Neutrophil (primary cell): ENCODE results near the gene APEX2.

Experiments used
- H3K27ac ChIP-seq: fragments of 200-600 bp; sonication (generic); 2 replicates; pipeline ENCODE4 v1.5.1; 2016; ENCODE audit warnings: mild to moderate bottlenecking, moderate library complexity
- H3K27me3 ChIP-seq: fragments of 200-600 bp; sonication (generic); 2 replicates; pipeline ENCODE4 v1.6.0; 2016; ENCODE audit warnings: mild to moderate bottlenecking
- H3K36me3 ChIP-seq: fragments of 200-600 bp; sonication (generic); 2 replicates; pipeline ENCODE4 v1.5.1; 2017
- H3K4me1 ChIP-seq, 2 experiments: fragments of 200-600 bp in 1 of 2; sonication (generic) in 1 of 2; 1 replicate in 1 of 2; 2 replicates in 1 of 2; pipeline versions ENCODE4 v1.5.1 to v1.6.1; 2013 to 2016; ENCODE audit warnings: low read depth in 1 of 2, low read length in 1 of 2, mild to moderate bottlenecking in 1 of 2, moderate library complexity in 1 of 2; ENCODE audit not compliant: control insufficient read depth in 1 of 2, insufficient read depth in 1 of 2
- H3K4me3 ChIP-seq, 2 experiments: fragments of 200-600 bp in 1 of 2; sonication (generic) in 1 of 2; 1 replicate in 1 of 2; 2 replicates in 1 of 2; pipeline ENCODE4 v1.5.1; 2013 to 2016; ENCODE audit warnings: low read depth in 1 of 2, low read length in 1 of 2, mild to moderate bottlenecking in 1 of 2, moderate library complexity in 1 of 2
- H3K9me3 ChIP-seq: fragments of 200-600 bp; sonication (generic); 2 replicates; pipeline ENCODE4 v1.5.1; 2016
- CTCF ChIP-seq: fragments of 200-600 bp; sonication (generic); IDR thresholded peaks from 2 replicates; pipeline ENCODE4 v1.5.1; 2016; ENCODE audit warnings: antibody characterized with exemption

APEX2 gene

GRCh38 chrX:54999717-55000598 lies at the start of gene APEX2:
TSS of gene APEX2 (plus strand) at chrX:55000363. CDS start at chrX:55000423, 60 bp downstream.
- Histone ChIP-seq H3K27me3 (no peaks in the 10 kb centered on the region), H3K27ac (peak within 1 kb of the TSS; percentile 85), H3K4me1 (peaks cover 5 to 17% of the 10 kb centered on the region in 2 experiments), H3K9me3 (no peaks in the 10 kb centered on the region), H3K4me3 (peak within 1 kb of the TSS; percentile 66 to 78), H3K36me3 (peaks cover 13% of the 10 kb centered on the region)
- TF ChIP-seq CTCF, result no peak

GRCh38 chrX:54950730-54951375 lies 49.3 kb upstream of the APEX2 start:
- Histone ChIP-seq H3K36me3 (no peaks in the 10 kb centered on the region), H3K4me1 (no peaks in the 10 kb centered on the region), H3K27ac (no peak overlapping the region), H3K27me3 (no peaks in the 10 kb centered on the region), H3K9me3 (no peaks in the 10 kb centered on the region), H3K4me3 (no peak overlapping the region)
- TF ChIP-seq CTCF, result no peak

- no peaks in the 10 kb centered on the region for H3K4me1 ChIP-seq
Observed at GRCh38 chrX:54961750-54962149, 38.4 kb upstream of the APEX2 start.

GRCh38 chrX:54964766-54965497 lies 35.2 kb upstream of the APEX2 start:
- TF ChIP-seq CTCF, result no peak
- H3K9me3 ChIP-seq, result no peaks in the 10 kb centered on the region
- no peaks in the 10 kb centered on the region for H3K27me3 ChIP-seq
- H3K27ac ChIP-seq, result no peak overlapping the region
- H3K4me3 ChIP-seq, result no peak overlapping the region
- no peaks in the 10 kb centered on the region for H3K4me1 ChIP-seq
- no peaks in the 10 kb centered on the region for H3K36me3 ChIP-seq

More at GRCh38 chrX:54961750-54962149, 38.4 kb upstream of the APEX2 start:
- Histone ChIP-seq H3K9me3 (no peaks in the 10 kb centered on the region), H3K27ac (no peak overlapping the region), H3K27me3 (no peaks in the 10 kb centered on the region), H3K36me3 (no peaks in the 10 kb centered on the region), H3K4me3 (no peak overlapping the region)
- no peak for TF ChIP-seq CTCF

GRCh38 chrX:54977387-54977786 lies 22.8 kb upstream of the APEX2 start:
- no peak overlapping the region for H3K27ac ChIP-seq
- no peaks in the 10 kb centered on the region for H3K27me3 ChIP-seq
- no peak overlapping the region for H3K4me3 ChIP-seq
- no peaks in the 10 kb centered on the region for H3K9me3 ChIP-seq
- no peaks in the 10 kb centered on the region for H3K4me1 ChIP-seq
- no peaks in the 10 kb centered on the region for H3K36me3 ChIP-seq
- TF ChIP-seq CTCF, result no peak
